GM10266 (cell line): ENCODE data around the gene GALNTL6.
"Not testable (repeated sequence)": the region's sequence is repeated elsewhere in the genome, so short reads cannot be mapped to it uniquely, and the experiment has no call there.

Experiments used
- DNase-seq: peaks from one replicate; pipeline ENCODE4 v3.0.0; 2012; ENCODE audit errors: extremely low spot score
- CTCF ChIP-seq: IDR thresholded peaks from 2 replicates; pipeline ENCODE4 v1.5.1; 2012; ENCODE audit warnings: mild to moderate bottlenecking, low read depth; ENCODE audit not compliant: control insufficient read depth, insufficient read depth; ENCODE audit errors: missing control alignments

Gene GALNTL6

GRCh38 chr4:172793565-172794306 is 980.5 kb downstream of the GALNTL6 start:
- DNase-seq, result no peak

DNA sequence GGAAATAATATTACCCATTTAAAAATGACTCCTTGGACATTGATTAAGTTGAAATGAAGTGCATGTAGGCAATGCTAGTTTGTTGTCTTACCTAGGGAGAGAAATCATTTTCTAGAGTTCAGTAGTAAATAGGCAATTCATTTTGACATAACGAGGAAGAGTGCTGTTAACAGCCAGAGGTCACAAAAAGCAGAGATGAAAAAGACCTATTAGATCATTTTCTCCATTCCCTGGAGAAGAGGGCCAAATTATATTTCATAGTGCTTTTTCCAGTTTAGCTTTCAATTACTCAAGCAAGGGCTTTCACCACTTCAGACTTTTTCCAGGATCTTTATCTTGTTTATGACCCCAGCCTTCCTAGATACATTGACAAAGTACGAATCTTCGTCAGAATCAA is 981.1 kb downstream of the GALNTL6 start:
- DNase-seq, result no peak
- no peak for TF ChIP-seq CTCF

More at GRCh38 chr4:172793565-172794306, 980.5 kb downstream of the GALNTL6 start:
- TF ChIP-seq CTCF, result no peak

DNA sequence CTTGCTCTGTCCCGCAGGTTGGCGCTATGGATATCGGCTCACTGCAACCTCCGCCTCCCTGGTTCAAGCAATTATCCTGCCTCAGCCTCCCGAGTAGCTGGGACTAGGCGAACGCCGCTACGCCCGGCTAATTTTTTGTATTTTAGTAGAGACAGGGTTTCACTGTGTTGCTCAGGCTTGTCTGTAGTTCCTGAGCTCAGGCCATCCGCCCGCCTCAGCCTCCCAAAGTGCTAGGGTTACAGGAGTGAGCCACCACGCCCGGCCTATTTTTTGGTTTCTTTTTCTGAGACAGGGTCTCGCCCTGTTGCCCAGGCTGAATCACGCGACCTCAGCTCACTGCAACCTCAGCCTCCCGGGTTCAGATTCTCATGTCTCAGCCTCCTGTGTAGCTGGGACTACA is 984.1 kb downstream of the GALNTL6 start:
- not testable (repeated sequence) for DNase-seq

- no peak for DNase-seq
- TF ChIP-seq CTCF, result no peak
These were observed 988.8 kb downstream of the GALNTL6 start for GRCh38 chr4:172802032-172802431.

- no peak for TF ChIP-seq CTCF
- DNase-seq, result no peak
These were observed 993.6 kb downstream of the GALNTL6 start for GRCh38 chr4:172806841-172807240.

DNA sequence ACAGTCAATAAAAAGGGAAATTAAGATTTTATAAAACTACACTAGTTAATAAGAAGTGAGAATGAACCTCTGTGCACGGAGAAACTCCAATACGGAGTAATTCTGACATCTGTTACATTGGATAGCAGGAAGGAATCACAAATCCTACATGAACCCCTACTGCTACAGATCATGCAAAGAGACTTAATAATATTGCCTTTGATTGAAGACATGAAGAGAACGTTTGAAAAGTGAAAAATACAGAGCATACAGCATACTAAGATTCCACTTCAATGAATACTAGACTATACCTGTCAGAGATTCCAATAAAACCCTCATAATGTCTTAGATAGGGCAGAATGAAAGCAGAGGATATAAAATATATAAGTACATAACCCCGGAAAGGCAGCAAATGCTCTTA is 995.0 kb downstream of the GALNTL6 start:
- no peak for DNase-seq
- no peak for TF ChIP-seq CTCF

- DNase-seq, result no peak
- TF ChIP-seq CTCF, result no peak
These were observed 996.1 kb downstream of the GALNTL6 start for GRCh38 chr4:172809319-172809718.
